PC-9 (cell line): ENCODE results near the gene BCKDK. TPM values are rescaled to one million over a fixed set of nuclear protein-coding genes. Genes with fewer than 3 reads are reported as not detected.
A peak's percentile ranks its signal among the peaks of the same experiment; 100 is the strongest.

ENCODE experiments used
- BruUV-seq: library from RNA; stranded (reverse); fragments of 400-500 nt; replicated peaks from 2 replicates; lab custom pipeline; 2021; lab: Mats Ljungman, UMichigan
- CTCF ChIA-PET: fragments of 300-600 bp; sonication (Branson Sonifier 250); formaldehyde crosslinking; loops from one replicate; lab custom pipeline; 2022; ENCODE audit warnings: antibody characterized with exemption; lab: Charles Lee
- POLR2A ChIA-PET: fragments of 300-600 bp; sonication (Branson Sonifier 250); formaldehyde crosslinking; loops from one replicate; lab custom pipeline; 2022; ENCODE audit warnings: antibody characterized with exemption; ENCODE audit not compliant: unreplicated experiment; lab: Charles Lee
- DNase-seq, 2 experiments: peaks; one replicate each; pipeline versions ENCODE4 v3.0.0 to v3.0.0-alpha.2; 2015 to 2022; ENCODE audit warnings: mixed read lengths in 1 of 2
- H2AFZ ChIP-seq: fragments of 200-600 bp; sonication (generic); 2 replicates; pipeline ENCODE4 v1.8.1; 2017; ENCODE audit warnings: antibody characterized with exemption
- H3F3A ChIP-seq: fragments of 200-600 bp; sonication (generic); 2 replicates; pipeline ENCODE4 v1.8.1; 2017; ENCODE audit warnings: antibody characterized with exemption, mild to moderate bottlenecking, low read depth; ENCODE audit not compliant: insufficient read depth
- H3K27ac ChIP-seq: fragments of 200-600 bp; sonication (generic); 2 replicates; pipeline ENCODE4 v1.6.1; 2016; ENCODE audit warnings: mixed run types
- H3K27me3 ChIP-seq: fragments of 200-600 bp; sonication (generic); 2 replicates; pipeline ENCODE4 v1.6.1; 2016; ENCODE audit warnings: low read depth, mixed run types; ENCODE audit not compliant: insufficient read depth
- H3K36me3 ChIP-seq: fragments of 200-600 bp; sonication (generic); 2 replicates; pipeline ENCODE4 v1.6.1; 2016; ENCODE audit warnings: low read depth, mixed run types
- H3K4me1 ChIP-seq: fragments of 200-600 bp; sonication (generic); replicated peaks from 2 replicates; pipeline ENCODE4 v1.6.1; 2016; ENCODE audit warnings: mixed run types; ENCODE audit not compliant: insufficient read depth
- H3K4me2 ChIP-seq: fragments of 200-600 bp; sonication (generic); 2 replicates; pipeline ENCODE4 v1.6.1; 2017; ENCODE audit warnings: mixed run types
- H3K4me3 ChIP-seq: fragments of 200-600 bp; sonication (generic); 2 replicates; pipeline ENCODE4 v1.6.1; 2016; ENCODE audit warnings: mixed run types
- H3K79me2 ChIP-seq: fragments of 200-600 bp; sonication (generic); 2 replicates; pipeline ENCODE4 v1.6.1; 2017; ENCODE audit warnings: low read depth, mixed run types
- H3K9me2 ChIP-seq: fragments of 200-600 bp; sonication (generic); 2 replicates; pipeline ENCODE4 v1.8.1; 2017; ENCODE audit warnings: mild to moderate bottlenecking; ENCODE audit not compliant: insufficient read depth
- H3K9me3 ChIP-seq: fragments of 200-600 bp; sonication (generic); 2 replicates; pipeline ENCODE4 v1.8.1; 2016; ENCODE audit warnings: low read depth; ENCODE audit not compliant: insufficient read depth
- H4K20me1 ChIP-seq: fragments of 200-600 bp; sonication (generic); 2 replicates; pipeline ENCODE4 v1.8.1; 2017; ENCODE audit not compliant: insufficient read depth
- EZH2 ChIP-seq: fragments of 200-600 bp; sonication (generic); IDR thresholded peaks from 2 replicates; pipeline ENCODE4 v1.8.0; 2017; ENCODE audit warnings: antibody characterized with exemption, low read depth
- intact Hi-C: fragments of 100-400 bp; cut with micrococcal nuclease; formaldehyde crosslinking; loops from one replicate; pipeline ENCODE4 v1.10.0; 2022; ENCODE audit not compliant: unreplicated experiment
- total RNA-seq: library from RNA; stranded (reverse); gene quantifications from 2 replicates; pipeline ENCODE4 v1.2.3, GENCODE V29; 2021
- TF ChIP-seq, protein P1 (sequence below): fragments of 200-600 bp; sonication (generic); conservative IDR thresholded peaks from 2 replicates; pipeline ENCODE4 v1.6.1; 2017; ENCODE audit warnings: mixed run types, antibody characterized with exemption, mild to moderate bottlenecking, moderate library complexity

The BCKDK gene
- total RNA-seq, 1 experiment from 2014 or later: 41.5 TPM

DNA sequence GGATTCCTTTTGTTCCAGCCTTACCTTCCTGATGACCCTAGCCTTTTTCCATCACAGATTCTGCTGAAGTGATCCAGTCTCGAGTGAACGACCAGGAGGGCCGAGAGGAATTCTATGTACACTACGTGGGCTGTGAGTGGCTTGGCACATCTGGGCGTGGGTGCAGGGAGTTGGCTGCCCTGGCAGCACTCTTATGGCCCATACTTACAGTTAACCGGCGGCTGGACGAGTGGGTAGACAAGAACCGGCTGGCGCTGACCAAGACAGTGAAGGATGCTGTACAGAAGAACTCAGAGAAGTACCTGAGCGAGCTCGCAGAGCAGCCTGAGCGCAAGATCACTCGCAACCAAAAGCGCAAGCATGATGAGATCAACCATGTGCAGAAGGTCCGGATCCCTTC lies 11.9 kb downstream of the BCKDK start:
- peaks cover 40% of the 10 kb centered on the region for H3K79me2 ChIP-seq
- ChIA-PET POLR2A (interaction anchor here (0.6 kb wide), 1 partner anchor 562 kb away, joined by 4 read pairs; the partner anchor contains the start of gene ZNF764), CTCF (no interaction called here)
- TF ChIP-seq, protein P1, sequence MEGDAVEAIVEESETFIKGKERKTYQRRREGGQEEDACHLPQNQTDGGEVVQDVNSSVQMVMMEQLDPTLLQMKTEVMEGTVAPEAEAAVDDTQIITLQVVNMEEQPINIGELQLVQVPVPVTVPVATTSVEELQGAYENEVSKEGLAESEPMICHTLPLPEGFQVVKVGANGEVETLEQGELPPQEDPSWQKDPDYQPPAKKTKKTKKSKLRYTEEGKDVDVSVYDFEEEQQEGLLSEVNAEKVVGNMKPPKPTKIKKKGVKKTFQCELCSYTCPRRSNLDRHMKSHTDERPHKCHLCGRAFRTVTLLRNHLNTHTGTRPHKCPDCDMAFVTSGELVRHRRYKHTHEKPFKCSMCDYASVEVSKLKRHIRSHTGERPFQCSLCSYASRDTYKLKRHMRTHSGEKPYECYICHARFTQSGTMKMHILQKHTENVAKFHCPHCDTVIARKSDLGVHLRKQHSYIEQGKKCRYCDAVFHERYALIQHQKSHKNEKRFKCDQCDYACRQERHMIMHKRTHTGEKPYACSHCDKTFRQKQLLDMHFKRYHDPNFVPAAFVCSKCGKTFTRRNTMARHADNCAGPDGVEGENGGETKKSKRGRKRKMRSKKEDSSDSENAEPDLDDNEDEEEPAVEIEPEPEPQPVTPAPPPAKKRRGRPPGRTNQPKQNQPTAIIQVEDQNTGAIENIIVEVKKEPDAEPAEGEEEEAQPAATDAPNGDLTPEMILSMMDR: no peak
- TF ChIP-seq EZH2: no peak
- H4K20me1 ChIP-seq: no peaks in the 10 kb centered on the region; the same call in 1 of the 2 replicates
- no peak overlapping the region for H2AFZ ChIP-seq
- no peak overlapping the region for H3K4me2 ChIP-seq
- no peak overlapping the region for H3K27ac ChIP-seq
- peaks cover 16% of the 10 kb centered on the region for H3K4me1 ChIP-seq
- H3K9me2 ChIP-seq: no peaks in the 10 kb centered on the region
- peaks cover 31% of the 10 kb centered on the region for H3K36me3 ChIP-seq
- intact Hi-C loops: no loop called here
- BruUV-seq: no TSS peak
- no peak for DNase-seq
- peaks cover 24% of the 10 kb centered on the region for H3F3A ChIP-seq
- H3K4me3 ChIP-seq: no peak overlapping the region
- H3K27me3 ChIP-seq: no peaks in the 10 kb centered on the region
- H3K9me3 ChIP-seq: no peaks in the 10 kb centered on the region

GRCh38 chr16:31125844-31126243 lies 17.7 kb downstream of the BCKDK start:
- Histone ChIP-seq H4K20me1 (no peaks in the 10 kb centered on the region), H3K9me2 (no peaks in the 10 kb centered on the region), H3F3A (peaks cover 48% of the 10 kb centered on the region), H3K9me3 (no peaks in the 10 kb centered on the region), H2AFZ (no peak overlapping the region), H3K79me2 (no peaks in the 10 kb centered on the region), H3K4me1 (peaks cover 40% of the 10 kb centered on the region), H3K36me3 (peaks cover 12% of the 10 kb centered on the region), H3K27ac (no peak overlapping the region), H3K4me3 (no peak overlapping the region), H3K27me3 (no peaks in the 10 kb centered on the region), H3K4me2 (no peak overlapping the region)
- TF ChIP-seq, protein P1: no peak
- no peak for TF ChIP-seq EZH2
- no TSS peak for BruUV-seq
- no peak for DNase-seq
- intact Hi-C loops: no loop called here
- CTCF ChIA-PET: no interaction called here
- POLR2A ChIA-PET: interaction anchor here (0.6 kb wide), 1 partner anchor 9 kb away, joined by 3 read pairs; no protein-coding TSS in a partner anchor

- H3K9me3 ChIP-seq: no peaks in the 10 kb centered on the region
- H3K9me2 ChIP-seq: no peaks in the 10 kb centered on the region
- ChIA-PET POLR2A (no interaction called here), CTCF (no interaction called here)
- peaks cover 3% of the 10 kb centered on the region; the same call in 1 of the 2 replicates for H3K36me3 ChIP-seq
- no peaks in the 10 kb centered on the region for H3K27me3 ChIP-seq
- BruUV-seq: no TSS peak
- H3K27ac ChIP-seq: peak overlapping the region; percentile 91
- no peak overlapping the region for H3K4me3 ChIP-seq
- H3K79me2 ChIP-seq: no peaks in the 10 kb centered on the region
- TF ChIP-seq EZH2: no peak
- TF ChIP-seq, protein P1: no peak
- no peaks in the 10 kb centered on the region for H4K20me1 ChIP-seq
- H2AFZ ChIP-seq: no peak overlapping the region
- intact Hi-C loops: no loop called here
- H3K4me2 ChIP-seq: peak overlapping the region; percentile 61; the same call in 1 of the 2 replicates
- H3F3A ChIP-seq: peaks cover 54% of the 10 kb centered on the region
- no peak for DNase-seq
- peaks cover 51% of the 10 kb centered on the region for H3K4me1 ChIP-seq
Measured at GRCh38 chr16:31127182-31127581, 19.0 kb downstream of the BCKDK start.
